T-helper 22 cell (primary cell): ENCODE data around the gene EFHD1.
"Not testable (repeated sequence)": the region's sequence is repeated elsewhere in the genome, so short reads cannot be mapped to it uniquely, and the experiment has no call there.

Experiments used
- DNase-seq: peaks from one replicate; pipeline ENCODE4 v3.0.0-alpha.2; 2020; ENCODE audit warnings: low read depth

Gene EFHD1

GRCh38 chr2:232621186-232621585 lies 12.2 kb upstream of the EFHD1 start:
- DNase-seq, result no peak

DNA sequence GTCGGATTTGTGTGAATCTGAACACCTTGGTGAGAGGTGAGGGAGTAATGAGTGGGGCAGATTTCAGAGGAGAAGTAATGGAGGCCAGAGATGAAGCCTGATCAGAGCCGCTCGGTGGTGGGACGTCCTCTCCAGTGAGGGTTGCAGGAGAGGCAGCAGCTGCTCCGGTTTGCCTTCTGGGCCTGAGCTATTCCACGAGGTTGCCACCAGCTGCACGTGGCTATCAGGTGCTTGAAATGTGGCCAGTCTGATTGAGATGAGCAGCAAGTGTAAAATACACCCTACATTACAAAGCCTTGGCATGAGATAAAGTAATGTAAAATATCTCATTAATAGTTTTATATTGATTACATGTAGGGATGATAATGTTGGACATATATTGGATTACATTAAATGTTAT lies 10.8 kb upstream of the EFHD1 start:
- no peak for DNase-seq

DNA sequence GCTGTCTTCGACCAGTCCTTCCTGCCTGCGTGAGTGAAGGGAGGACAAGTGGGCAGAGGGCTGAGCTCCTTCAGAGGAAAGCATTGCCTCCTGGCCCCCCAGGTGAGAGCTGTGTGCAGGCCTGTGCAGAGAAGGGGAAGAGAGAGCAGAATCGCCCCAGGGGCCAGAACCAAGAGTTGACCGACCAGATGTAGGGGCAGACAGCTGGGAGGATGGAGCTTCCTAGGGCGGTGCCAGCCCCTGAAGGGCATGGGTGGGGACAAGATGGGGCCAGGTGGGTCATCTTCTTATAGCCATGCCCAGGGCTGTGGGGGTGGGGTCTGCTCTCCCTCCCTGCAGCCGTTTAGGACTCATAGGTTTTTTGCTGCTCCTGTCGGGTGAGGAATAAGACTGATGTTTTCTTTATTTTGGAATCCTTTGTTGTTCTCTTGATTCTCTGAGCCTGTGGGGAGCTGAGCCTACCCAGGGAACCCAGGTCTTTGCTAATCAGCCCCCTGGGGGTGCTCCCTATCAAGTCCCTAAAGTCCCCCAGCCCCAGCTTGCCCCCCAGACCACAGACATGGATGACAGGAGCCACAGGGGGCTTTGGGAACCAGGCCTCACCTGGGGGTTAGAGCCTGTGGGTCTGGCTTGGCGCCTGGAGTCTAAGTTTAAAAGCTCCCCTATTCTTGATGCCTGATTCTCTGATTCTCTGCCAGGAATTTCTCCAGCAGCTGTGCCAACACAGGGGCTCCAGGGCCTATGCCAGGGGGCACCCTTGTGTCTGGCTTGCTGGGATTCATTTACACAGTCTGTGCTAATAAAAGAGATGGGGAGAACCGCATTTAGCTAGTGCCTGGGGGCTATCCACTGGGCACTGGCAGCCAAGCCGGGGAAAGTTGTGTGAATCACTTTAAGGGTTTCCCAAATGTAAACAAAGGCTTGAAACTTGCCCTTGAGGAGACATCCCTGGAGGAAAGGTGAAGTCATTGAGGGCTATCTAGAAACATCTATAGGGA lies 9.3 kb upstream of the EFHD1 start:
- no peak for DNase-seq

- DNase-seq, result no peak
These were observed 6.8 kb upstream of the EFHD1 start for GRCh38 chr2:232626584-232626983.

- DNase-seq, result no peak
These were observed 4.8 kb upstream of the EFHD1 start for GRCh38 chr2:232628466-232629128.

DNA sequence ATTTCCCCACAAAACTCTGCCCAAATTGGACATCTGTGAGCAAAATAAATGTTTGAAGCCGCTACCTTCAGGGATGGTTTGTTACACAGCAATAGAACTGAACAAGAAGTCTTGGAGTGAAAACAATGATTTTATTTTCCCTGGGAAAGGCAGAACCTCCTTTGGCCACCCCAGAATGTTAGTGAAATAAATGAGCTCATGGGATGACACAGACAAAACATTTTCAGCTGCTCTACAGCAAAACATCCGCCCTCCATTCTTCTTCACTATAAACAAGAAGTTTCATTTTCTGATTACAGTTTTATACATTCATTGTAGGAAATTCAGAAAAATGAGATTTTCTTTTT lies 4.3 kb upstream of the EFHD1 start:
- no peak for DNase-seq

DNA sequence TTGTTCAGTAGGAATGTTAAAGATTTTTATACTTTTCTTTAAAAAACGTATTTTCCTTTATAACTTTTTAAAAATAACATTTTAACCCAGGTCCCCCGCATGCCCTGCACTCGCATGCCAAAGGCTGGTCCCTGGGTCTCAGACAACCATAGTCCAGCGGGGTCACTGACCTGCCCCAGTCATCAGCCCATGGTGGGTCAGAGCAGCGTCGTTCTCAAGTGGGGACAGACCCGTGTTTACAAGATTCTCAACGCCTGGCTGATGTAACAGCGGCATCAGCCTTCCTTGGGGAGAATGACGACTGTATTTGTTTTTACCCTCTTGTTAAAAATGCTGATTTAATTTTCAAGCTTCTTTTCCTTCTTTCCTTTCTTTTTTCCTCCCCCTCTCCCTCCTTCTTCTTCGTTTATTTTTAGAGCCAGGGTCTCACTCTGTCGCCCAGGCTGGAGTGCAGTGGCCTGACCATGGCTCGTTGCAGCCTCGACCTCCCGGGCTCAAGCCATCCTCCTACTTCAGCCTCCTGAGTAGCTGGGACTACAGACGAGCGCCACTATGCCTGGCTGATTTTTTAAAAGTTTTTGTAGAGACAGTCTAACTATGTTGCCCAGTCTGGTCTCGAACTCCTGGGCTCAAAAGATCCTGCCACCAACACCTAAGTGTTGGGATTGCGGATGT lies 1.0 kb upstream of the EFHD1 start:
- no peak for DNase-seq

DNA sequence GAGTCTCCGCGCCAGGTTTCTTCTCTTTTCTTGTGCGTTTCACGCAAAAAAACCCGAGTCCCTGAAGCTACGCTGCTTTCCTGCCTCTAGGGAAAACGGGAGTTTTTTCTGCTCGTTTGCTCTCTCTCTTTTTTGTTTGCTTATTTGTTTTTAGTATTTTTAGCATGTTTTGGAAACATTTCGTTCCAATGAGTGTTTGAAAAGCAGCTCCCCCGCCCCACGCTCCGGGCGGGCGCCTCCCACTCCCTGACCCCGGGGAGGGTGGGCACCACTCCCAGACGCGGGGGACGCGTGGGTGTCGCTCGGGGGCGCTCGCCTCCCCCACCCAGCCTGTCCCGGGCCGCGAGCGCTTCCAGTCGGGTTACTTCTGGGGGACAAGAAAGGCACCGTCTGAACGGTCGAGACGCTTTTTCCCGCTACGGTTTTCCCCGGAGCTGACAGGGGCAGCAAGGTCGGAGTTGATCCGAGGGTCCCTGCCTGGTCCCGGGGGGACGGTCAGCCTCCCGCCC lies 446 bp upstream of the EFHD1 start:
- no peak for DNase-seq

DNA sequence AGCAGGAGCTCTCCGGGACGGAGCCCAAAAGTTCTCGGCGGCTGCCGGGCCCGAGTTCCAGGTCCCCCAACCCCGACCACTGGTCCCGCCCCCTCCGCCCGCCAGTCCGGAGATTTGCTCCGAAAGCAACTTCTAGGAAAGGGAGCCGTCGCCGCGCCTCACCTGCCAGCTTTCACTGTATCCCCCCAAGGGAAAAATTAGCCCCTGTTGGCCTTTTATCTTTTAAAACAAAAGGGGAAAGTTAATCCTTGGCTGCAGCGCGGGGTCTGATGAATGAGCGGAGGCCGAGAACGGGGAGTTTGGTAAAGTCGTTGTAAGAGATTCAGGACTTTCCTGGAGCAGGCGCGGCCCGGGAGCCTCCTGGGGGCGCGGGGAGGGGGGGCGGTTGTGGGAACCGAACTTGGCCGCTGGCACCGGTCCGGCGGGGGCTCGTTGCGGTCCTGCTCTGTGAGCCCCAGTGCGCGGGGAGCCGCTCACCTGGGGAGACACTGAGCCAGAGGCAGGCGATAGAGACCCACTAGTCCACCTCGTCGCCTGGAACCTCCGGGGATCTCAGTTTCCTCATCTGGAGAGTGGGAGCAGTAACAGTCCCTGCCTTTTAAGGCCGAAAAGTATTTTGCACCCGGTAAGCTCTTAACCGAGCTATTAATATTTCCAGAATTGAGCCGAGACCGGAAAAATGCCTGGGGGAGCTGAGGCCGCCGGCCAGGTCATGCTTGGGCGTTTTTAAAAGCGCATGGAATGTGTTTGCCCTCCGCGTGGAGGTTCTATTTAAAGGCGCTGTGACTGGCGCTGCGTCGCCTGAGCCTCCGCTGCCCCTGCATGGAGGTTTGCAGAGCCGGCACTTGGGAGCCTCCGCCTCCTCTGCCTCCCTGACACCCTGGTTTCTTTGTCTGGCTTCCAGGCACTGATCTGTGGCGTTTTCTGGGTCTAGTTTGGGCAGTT lies 1.1 kb downstream of the EFHD1 start:
- no peak for DNase-seq

DNA sequence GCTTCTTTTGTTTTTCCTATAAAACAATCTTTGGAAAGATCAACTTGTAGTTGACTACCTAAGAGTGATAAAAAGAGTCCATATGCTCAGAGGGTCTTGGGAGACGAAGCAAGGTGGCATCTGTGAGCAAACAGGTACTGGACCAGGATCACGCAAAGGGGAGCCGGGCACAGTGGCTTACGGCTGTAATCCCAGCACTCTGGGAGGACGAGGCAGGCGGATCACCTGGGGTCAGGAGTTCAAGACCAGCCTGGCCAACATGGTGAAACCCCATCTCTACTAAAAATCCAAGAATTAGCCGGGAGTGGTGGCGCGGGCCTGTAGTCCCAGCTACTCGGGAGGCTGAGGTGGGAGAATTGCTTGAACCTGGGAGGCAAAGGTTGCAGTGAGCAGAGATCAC lies 2.0 kb downstream of the EFHD1 start:
- DNase-seq, result not testable (repeated sequence)

GRCh38 chr2:232635820-232636219 lies 2.4 kb downstream of the EFHD1 start:
- no peak for DNase-seq

DNA sequence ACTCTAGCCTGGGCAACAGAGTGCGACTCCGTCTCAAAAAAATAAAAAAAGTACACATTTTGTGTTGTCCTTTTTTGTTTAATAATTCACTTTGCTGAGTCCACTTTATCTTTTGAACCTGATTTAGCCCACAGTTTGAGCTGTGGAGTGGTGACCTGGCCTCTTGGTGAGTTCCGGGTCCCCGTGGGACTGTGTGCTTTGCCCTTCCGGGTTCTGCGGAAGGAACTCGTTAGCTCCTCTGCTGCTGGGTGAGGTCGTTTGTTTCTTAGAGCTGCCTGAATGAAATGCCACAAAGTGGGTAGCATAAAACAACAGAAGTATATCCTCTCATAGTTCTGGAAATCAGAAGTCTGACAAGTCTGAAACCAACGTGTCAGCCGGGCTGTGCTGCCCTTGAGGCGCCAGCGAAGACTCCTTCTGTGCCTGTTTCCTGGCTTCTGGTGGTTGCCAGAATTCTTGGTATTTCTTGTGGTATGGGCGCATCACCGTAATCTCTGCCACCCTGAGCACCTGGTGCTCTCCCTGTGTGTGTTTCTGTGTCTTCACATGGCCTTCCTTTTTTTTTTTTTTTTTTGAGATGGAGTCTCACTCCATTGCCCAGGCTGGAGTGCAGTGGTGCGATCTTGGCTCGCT lies 3.5 kb downstream of the EFHD1 start:
- DNase-seq, result no peak

- no peak for DNase-seq
These were observed 4.6 kb downstream of the EFHD1 start for GRCh38 chr2:232637866-232638583.

- no peak for DNase-seq
These were observed 7.9 kb downstream of the EFHD1 start for GRCh38 chr2:232641153-232641848.

- DNase-seq, result no peak
These were observed 9.7 kb downstream of the EFHD1 start for GRCh38 chr2:232643147-232643425.

DNA sequence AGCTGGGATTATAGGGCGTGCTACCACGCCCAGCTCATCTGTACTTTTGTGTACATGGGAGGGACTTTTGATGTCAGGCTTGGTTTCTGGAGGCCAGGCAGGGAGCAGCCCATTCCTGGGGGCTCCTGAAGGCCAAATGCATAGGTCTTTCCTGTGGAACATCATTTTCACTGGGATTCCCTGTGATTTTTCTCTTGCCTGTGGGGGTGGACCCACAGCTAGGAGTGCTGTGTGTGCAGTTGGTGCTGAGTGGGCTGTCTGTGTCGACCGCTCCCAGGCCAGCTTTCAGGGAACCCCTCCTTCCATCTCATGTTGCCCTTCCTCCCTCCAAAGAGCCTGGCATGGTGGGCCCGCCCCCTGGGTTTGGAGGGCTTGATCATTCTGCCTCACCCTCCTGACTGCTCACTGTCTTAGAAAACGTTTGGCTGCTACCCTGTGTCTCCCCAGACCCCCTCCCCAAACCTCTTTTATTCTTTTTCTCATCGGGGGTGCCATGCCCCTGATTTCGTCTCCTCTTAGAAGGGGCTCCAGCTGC lies 10.5 kb downstream of the EFHD1 start:
- no peak for DNase-seq

GRCh38 chr2:232645061-232645460 lies 11.7 kb downstream of the EFHD1 start:
- DNase-seq, result no peak

DNA sequence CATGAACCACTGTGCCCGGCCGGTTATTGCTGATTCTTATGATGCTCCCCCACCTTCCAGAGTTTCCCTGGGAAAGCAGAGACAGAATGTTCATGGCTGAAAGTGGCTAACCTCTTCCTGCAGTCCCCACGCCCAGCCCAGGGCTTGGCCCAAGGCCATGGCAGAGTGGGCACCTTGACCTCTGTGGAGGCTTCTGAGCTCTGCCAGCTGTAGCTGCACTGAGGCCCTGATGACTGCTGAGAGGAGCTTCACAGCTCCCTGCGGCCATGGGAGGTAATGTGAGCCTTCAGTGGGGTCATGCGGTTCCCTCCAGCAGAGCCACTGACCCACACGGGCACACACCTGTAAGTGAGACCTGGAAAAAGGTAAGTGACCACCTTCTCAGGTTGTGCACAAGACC lies 13.3 kb downstream of the EFHD1 start:
- DNase-seq, result no peak

GRCh38 chr2:232647261-232647660 lies 13.9 kb downstream of the EFHD1 start:
- no peak for DNase-seq

GRCh38 chr2:232649033-232649432 lies 15.6 kb downstream of the EFHD1 start:
- DNase-seq, result no peak
